ENCODE data around the gene RHBDF1. TPM values are rescaled to one million over a fixed set of nuclear protein-coding genes. Genes with fewer than 3 reads are reported as not detected.
"Not testable (repeated sequence)": the region's sequence is repeated elsewhere in the genome, so short reads cannot be mapped to it uniquely, and the experiment has no call there.

Gene RHBDF1
- polyA plus RNA-seq, 2 donors, result 36.6 to 56.0 TPM

DNA sequence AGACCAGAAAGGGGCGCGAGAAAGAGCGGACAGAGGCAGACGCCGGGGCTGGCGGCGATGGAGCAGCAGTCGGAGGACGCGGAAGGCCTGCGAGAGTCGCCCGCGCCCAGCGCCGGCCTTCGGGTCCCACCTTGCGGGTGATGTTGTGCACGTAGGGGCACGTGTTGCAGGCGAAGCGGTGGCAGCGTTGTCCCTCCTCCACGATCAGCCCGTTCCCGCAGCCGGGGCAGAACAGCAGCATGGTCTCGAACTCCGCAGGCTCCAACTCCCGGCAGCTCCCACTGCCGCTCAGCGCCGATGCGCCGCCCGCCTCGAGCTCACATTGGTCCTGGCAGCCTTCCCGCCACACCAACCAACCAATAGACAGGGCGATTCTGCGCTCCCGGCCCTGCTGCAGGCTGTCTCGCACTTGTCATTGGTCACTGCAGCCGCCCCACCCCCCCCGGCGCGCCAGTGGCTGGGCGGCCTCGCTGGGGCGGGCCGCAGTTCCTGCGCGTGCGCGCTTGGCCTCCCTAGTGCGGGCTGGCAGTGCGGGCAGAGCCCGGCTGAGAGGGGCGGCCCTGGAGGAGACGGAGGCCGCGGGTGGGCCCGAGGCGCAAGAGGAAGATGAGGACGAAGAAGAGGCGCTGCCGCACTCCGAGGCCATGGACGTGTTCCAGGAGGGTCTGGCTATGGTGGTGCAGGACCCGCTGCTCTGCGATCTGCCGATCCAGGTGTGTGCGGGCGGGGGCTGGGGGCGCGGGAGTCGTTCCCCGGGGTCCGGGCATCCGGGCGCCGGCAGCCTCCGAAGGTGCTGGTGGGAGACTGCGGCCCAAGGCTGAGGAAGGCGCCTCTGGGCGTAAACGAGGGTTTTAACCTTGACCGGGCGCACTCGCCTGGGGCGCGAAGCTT is 18.8 kb downstream of the RHBDF1 start, which contains the start of the genes POLR3K and SNRNP25:
TSS of gene POLR3K (minus strand) at position 263 of the 891 bp plus-strand sequence. CDS start at position 241, 22 bp downstream.
TSS of gene SNRNP25 (plus strand) at position 483 of the 891 bp plus-strand sequence. CDS start at position 672, 189 bp downstream.
- Histone ChIP-seq H3K4me3 (ENCODE audit: low read depth in 1 of 2, low read length in 2 of 2) (peak within 1 kb of the TSS; percentile 84 to 86), H3K27me3 (ENCODE audit: control insufficient read depth in 1 of 2, insufficient read depth in 2 of 2, low read length in 2 of 2) (no peaks in the 10 kb centered on the region), H3K9me3 (ENCODE audit: control insufficient read depth in 2 of 2, insufficient read depth in 1 of 2, low read depth in 1 of 2, low read length in 1 of 2) (no peaks in the 10 kb centered on the region), H3K4me1 (ENCODE audit: control insufficient read depth in 2 of 2, insufficient read depth in 2 of 2, low read length in 1 of 2) (peaks cover 0 to 3% of the 10 kb centered on the region in 2 donors), H3K27ac (ENCODE audit: low read depth in 2 of 2, low read length in 1 of 2) (peak within 1 kb of the TSS; percentile 51 to 76), H3K36me3 (ENCODE audit: control insufficient read depth in 2 of 2, insufficient read depth in 2 of 2, low read length in 1 of 2) (peaks cover 3 to 33% of the 10 kb centered on the region in 2 donors)
- WGBS, 2 donors, result 0% methylated on average over 77 to 91 of the region's 91 CpGs

GRCh38 chr16:50769-51591 is 21.5 kb downstream of the RHBDF1 start:
- Histone ChIP-seq H3K36me3 (ENCODE audit: control insufficient read depth in 2 of 2, insufficient read depth in 2 of 2, low read length in 1 of 2) (peaks cover 4 to 14% of the 10 kb centered on the region in 2 donors), H3K27me3 (ENCODE audit: control insufficient read depth in 1 of 2, insufficient read depth in 2 of 2, low read length in 2 of 2) (no peaks in the 10 kb centered on the region), H3K27ac (ENCODE audit: low read depth in 2 of 2, low read length in 1 of 2) (no peak overlapping the region), H3K4me3 (ENCODE audit: low read depth in 1 of 2, low read length in 2 of 2) (no peak overlapping the region), H3K9me3 (ENCODE audit: control insufficient read depth in 2 of 2, insufficient read depth in 1 of 2, low read depth in 1 of 2, low read length in 1 of 2) (no peaks in the 10 kb centered on the region), H3K4me1 (ENCODE audit: control insufficient read depth in 2 of 2, insufficient read depth in 2 of 2, low read length in 1 of 2) (peaks cover 0 to 3% of the 10 kb centered on the region in 2 donors)
- WGBS, 2 donors, result 88 to 91% methylated on average over 15 of the region's 15 CpGs

DNA sequence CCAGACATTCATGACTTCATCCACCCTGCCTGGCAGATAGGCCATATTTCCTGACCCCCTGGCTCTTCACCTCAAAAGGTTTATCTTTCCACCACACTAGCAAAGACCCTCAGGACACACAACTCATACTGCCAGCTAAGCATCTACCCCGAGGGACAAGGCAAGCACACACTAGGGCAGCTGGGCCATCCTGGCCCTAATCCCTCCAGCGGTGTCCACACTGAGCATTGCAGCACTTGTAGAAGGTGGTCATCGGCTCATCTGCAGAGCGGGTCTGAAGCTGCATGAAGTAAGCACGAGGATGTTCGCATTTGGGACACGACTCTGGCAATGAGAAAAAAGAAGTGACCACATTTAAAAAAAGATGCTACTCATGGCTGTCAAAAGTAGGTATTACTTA is 25.2 kb downstream of the RHBDF1 start:
- H3K27me3 ChIP-seq (ENCODE audit: control insufficient read depth in 1 of 2, insufficient read depth in 2 of 2, low read length in 2 of 2), result no peaks in the 10 kb centered on the region
- H3K27ac ChIP-seq (ENCODE audit: low read depth in 2 of 2, low read length in 1 of 2), result no peak overlapping the region
- no peaks in the 10 kb centered on the region for H3K9me3 ChIP-seq (ENCODE audit: control insufficient read depth in 2 of 2, insufficient read depth in 1 of 2, low read depth in 1 of 2, low read length in 1 of 2)
- WGBS, 2 donors, result 93 to 96% methylated on average over 7 of the region's 7 CpGs
- H3K4me1 ChIP-seq (ENCODE audit: control insufficient read depth in 2 of 2, insufficient read depth in 2 of 2, low read length in 1 of 2), result no peaks in the 10 kb centered on the region
- peaks cover 4 to 9% of the 10 kb centered on the region in 2 donors for H3K36me3 ChIP-seq (ENCODE audit: control insufficient read depth in 2 of 2, insufficient read depth in 2 of 2, low read length in 1 of 2)
- H3K4me3 ChIP-seq (ENCODE audit: low read depth in 1 of 2, low read length in 2 of 2), result no peak overlapping the region

DNA sequence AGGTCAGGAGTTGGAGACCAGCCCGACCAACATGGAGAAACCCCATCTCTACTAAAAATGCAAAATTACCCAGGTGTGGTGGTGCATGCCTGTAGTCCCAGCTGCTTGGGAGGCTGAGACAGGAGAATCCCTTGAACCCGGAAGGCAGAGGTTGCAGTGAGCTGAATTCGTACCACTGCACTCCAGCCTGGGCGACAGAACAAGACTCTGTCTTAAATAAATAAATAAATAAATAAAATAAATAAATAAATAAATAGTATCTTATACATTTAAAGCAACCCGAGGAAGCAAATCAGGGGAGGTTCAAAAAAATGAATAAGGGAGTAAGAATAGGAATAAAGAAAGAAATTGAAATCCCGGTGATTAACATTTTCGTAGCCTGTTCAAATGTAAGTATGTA is 25.9 kb downstream of the RHBDF1 start:
- WGBS, 2 donors, result 96 to 97% methylated on average over 7 of the region's 7 CpGs
- not testable (repeated sequence) for H3K27ac ChIP-seq (ENCODE audit: low read depth in 2 of 2, low read length in 1 of 2); H3K36me3 ChIP-seq (ENCODE audit: control insufficient read depth in 2 of 2, insufficient read depth in 2 of 2, low read length in 1 of 2)

DNA sequence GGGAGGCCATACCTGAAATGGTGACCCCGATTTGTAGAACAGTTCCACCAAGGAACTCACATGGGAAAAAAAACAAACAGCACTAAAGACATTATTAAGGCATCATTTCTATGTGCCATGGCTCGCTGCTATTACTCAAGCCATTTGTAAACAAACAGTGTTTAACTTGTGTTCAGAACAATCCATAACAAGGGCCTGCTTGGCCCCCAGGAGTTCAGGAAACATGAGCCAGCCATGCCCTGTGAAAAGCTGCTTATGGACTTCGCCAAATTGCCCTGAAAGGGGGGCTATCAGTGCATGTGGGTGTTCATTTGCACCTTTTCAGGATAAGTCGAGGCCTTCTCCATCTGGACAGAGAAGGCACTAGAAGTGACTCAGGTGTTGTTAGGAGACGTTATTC is 27.0 kb downstream of the RHBDF1 start:
- no peak overlapping the region for H3K4me3 ChIP-seq (ENCODE audit: low read depth in 1 of 2, low read length in 2 of 2)
- 83 to 84% methylated on average over 5 of the region's 5 CpGs for WGBS, 2 donors
- no peaks in the 10 kb centered on the region for H3K9me3 ChIP-seq (ENCODE audit: control insufficient read depth in 2 of 2, insufficient read depth in 1 of 2, low read depth in 1 of 2, low read length in 1 of 2)
- no peak overlapping the region for H3K27ac ChIP-seq (ENCODE audit: low read depth in 2 of 2, low read length in 1 of 2)
- no peaks in the 10 kb centered on the region for H3K27me3 ChIP-seq (ENCODE audit: control insufficient read depth in 1 of 2, insufficient read depth in 2 of 2, low read length in 2 of 2)
- H3K4me1 ChIP-seq (ENCODE audit: control insufficient read depth in 2 of 2, insufficient read depth in 2 of 2, low read length in 1 of 2), result no peaks in the 10 kb centered on the region
- peaks cover 4 to 9% of the 10 kb centered on the region in 2 donors for H3K36me3 ChIP-seq (ENCODE audit: control insufficient read depth in 2 of 2, insufficient read depth in 2 of 2, low read length in 1 of 2)

More for the DNA sequence above, 25.9 kb downstream of the RHBDF1 start:
- not testable (repeated sequence) for H3K9me3 ChIP-seq (ENCODE audit: control insufficient read depth in 2 of 2, insufficient read depth in 1 of 2, low read depth in 1 of 2, low read length in 1 of 2); H3K27me3 ChIP-seq (ENCODE audit: control insufficient read depth in 1 of 2, insufficient read depth in 2 of 2, low read length in 2 of 2); H3K4me3 ChIP-seq (ENCODE audit: low read depth in 1 of 2, low read length in 2 of 2); H3K4me1 ChIP-seq (ENCODE audit: control insufficient read depth in 2 of 2, insufficient read depth in 2 of 2, low read length in 1 of 2)

DNA sequence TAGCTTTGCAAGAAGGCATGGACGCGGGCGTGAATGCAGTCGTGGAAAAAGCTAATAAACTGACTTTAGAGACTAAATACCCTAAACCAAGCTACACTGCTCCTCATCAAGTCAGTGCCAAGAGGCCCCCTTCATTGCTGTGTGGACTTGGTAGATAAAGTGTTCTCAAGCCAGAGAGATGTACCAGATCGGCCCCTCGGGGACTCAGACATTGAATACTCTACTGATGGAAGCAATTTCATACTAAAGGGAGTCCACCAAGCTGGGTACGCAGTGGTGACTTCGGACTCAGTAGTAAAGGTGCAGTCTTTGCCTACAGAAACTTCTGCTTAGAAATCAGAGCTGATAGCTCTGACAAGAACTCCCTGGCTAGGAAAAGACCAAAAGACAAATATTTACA is 27.8 kb downstream of the RHBDF1 start:
- no peaks in the 10 kb centered on the region for H3K9me3 ChIP-seq (ENCODE audit: control insufficient read depth in 2 of 2, insufficient read depth in 1 of 2, low read depth in 1 of 2, low read length in 1 of 2)
- no peaks in the 10 kb centered on the region for H3K4me1 ChIP-seq (ENCODE audit: control insufficient read depth in 2 of 2, insufficient read depth in 2 of 2, low read length in 1 of 2)
- WGBS, 2 donors, result 93 to 95% methylated on average over 8 of the region's 8 CpGs
- H3K36me3 ChIP-seq (ENCODE audit: control insufficient read depth in 2 of 2, insufficient read depth in 2 of 2, low read length in 1 of 2), result peaks cover 4 to 9% of the 10 kb centered on the region in 2 donors
- no peak overlapping the region for H3K4me3 ChIP-seq (ENCODE audit: low read depth in 1 of 2, low read length in 2 of 2)
- H3K27ac ChIP-seq (ENCODE audit: low read depth in 2 of 2, low read length in 1 of 2), result no peak overlapping the region
- H3K27me3 ChIP-seq (ENCODE audit: control insufficient read depth in 1 of 2, insufficient read depth in 2 of 2, low read length in 2 of 2), result no peaks in the 10 kb centered on the region

DNA sequence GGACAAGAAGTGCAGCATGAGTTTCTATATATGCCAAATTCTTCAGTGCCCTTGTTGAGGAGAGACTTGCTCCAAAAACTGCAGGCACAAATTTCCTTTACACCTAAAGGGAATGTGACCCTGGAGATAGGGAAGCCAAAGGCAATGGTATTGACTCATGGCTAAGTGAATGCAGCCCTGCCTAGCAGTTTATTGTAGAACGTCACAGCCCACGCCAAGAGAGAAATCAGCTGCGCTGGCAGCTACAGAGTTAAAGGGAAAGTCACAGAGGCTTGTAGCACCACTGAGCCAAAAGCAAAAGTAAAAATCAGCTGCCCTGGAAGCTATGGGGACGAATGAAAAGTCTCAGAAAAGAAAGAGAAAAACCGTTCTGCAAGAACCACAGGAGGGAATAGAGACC is 29.1 kb downstream of the RHBDF1 start:
- Histone ChIP-seq H3K27ac (ENCODE audit: low read depth in 2 of 2, low read length in 1 of 2) (no peak overlapping the region), H3K4me1 (ENCODE audit: control insufficient read depth in 2 of 2, insufficient read depth in 2 of 2, low read length in 1 of 2) (peaks cover 0 to 9% of the 10 kb centered on the region in 2 donors), H3K27me3 (ENCODE audit: control insufficient read depth in 1 of 2, insufficient read depth in 2 of 2, low read length in 2 of 2) (no peaks in the 10 kb centered on the region), H3K9me3 (ENCODE audit: control insufficient read depth in 2 of 2, insufficient read depth in 1 of 2, low read depth in 1 of 2, low read length in 1 of 2) (no peaks in the 10 kb centered on the region), H3K36me3 (ENCODE audit: control insufficient read depth in 2 of 2, insufficient read depth in 2 of 2, low read length in 1 of 2) (peaks cover 4 to 8% of the 10 kb centered on the region in 2 donors), H3K4me3 (ENCODE audit: low read depth in 1 of 2, low read length in 2 of 2) (no peak overlapping the region)
- 68 to 77% methylated on average over 5 of the region's 5 CpGs for WGBS, 2 donors

- Histone ChIP-seq H3K27me3 (ENCODE audit: control insufficient read depth in 1 of 2, insufficient read depth in 2 of 2, low read length in 2 of 2) (no peaks in the 10 kb centered on the region), H3K4me1 (ENCODE audit: control insufficient read depth in 2 of 2, insufficient read depth in 2 of 2, low read length in 1 of 2) (peaks cover 0 to 9% of the 10 kb centered on the region in 2 donors), H3K27ac (ENCODE audit: low read depth in 2 of 2, low read length in 1 of 2) (no peak overlapping the region), H3K9me3 (ENCODE audit: control insufficient read depth in 2 of 2, insufficient read depth in 1 of 2, low read depth in 1 of 2, low read length in 1 of 2) (no peaks in the 10 kb centered on the region), H3K36me3 (ENCODE audit: control insufficient read depth in 2 of 2, insufficient read depth in 2 of 2, low read length in 1 of 2) (peaks cover 4 to 5% of the 10 kb centered on the region in 2 donors), H3K4me3 (ENCODE audit: low read depth in 1 of 2, low read length in 2 of 2) (no peak overlapping the region)
- WGBS, 2 donors, result 86 to 88% methylated on average over 4 of the region's 4 CpGs
These were observed 29.7 kb downstream of the RHBDF1 start for GRCh38 chr16:42691-43090.

DNA sequence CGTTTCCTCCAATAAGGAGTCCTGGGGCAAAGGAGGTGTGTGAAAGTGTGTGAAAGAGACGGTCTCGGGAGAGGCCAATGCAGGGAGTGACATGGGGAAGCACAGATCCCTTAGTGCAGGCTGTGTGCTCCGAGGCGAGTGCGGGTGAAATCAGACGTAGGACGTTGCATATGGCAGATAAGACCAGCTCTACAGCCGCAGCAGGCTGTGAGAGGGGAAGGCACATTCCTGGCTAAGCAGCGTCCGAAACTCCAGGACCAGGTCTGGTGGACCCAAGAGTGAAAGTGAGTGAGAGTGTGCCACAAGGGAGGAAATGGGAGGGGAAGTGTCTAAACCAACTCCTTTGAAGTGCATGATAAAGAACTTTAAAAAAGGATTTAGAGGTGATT is 30.4 kb downstream of the RHBDF1 start:
- no peaks in the 10 kb centered on the region for H3K9me3 ChIP-seq (ENCODE audit: control insufficient read depth in 2 of 2, insufficient read depth in 1 of 2, low read depth in 1 of 2, low read length in 1 of 2)
- H3K27ac ChIP-seq (ENCODE audit: low read depth in 2 of 2, low read length in 1 of 2), result no peak overlapping the region
- 88 to 92% methylated on average over 11 of the region's 11 CpGs for WGBS, 2 donors
- H3K36me3 ChIP-seq (ENCODE audit: control insufficient read depth in 2 of 2, insufficient read depth in 2 of 2, low read length in 1 of 2), result peaks cover under 1 to 2% of the 10 kb centered on the region in 2 donors
- peaks cover 0 to 9% of the 10 kb centered on the region in 2 donors for H3K4me1 ChIP-seq (ENCODE audit: control insufficient read depth in 2 of 2, insufficient read depth in 2 of 2, low read length in 1 of 2)
- H3K27me3 ChIP-seq (ENCODE audit: control insufficient read depth in 1 of 2, insufficient read depth in 2 of 2, low read length in 2 of 2), result no peaks in the 10 kb centered on the region
- no peak overlapping the region for H3K4me3 ChIP-seq (ENCODE audit: low read depth in 1 of 2, low read length in 2 of 2)

Data from esophagus (tissue), 2 donors.